Measurements from ENCODE around the gene NSD2.

Gene NSD2

DNA sequence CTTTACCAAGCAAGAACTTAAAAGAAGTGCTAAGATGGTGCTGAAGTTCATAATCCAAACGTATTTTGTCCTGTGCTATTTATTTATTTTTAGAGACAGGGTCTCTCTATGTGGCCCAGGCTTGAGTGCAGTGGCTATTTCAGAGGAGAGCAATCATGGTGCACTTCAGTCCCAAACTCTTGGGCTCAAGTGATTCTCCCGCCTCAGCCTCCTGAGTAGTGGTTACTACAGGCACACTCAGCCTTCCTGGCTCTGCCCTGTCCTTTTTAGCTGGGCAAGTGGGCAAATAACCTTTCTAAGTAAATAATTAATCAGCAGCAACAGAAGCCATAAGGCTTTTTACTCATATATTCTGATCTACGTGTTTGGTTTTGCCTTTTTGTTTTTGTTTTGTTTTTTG is 2.6 kb downstream of the NSD2 start:
- peak overlapping the region; percentile 87 to 90; a peak in 2 of 4 replicates for H3K4me3 ChIP-seq (ENCODE audit: low read depth in 1 of 2, low read length in 2 of 2)
- H3K36me3 ChIP-seq (ENCODE audit: insufficient read depth, low read length): peaks cover 35% of the 10 kb centered on the region
- no peak for TF ChIP-seq EZH2 (IDR thresholded peaks at IDR 0.05; ENCODE audit: borderline replicate concordance, low read depth, low read length, severe bottlenecking)
- peak overlapping the region; percentile 81 for H3K4me2 ChIP-seq (ENCODE audit: insufficient read depth, low read length)
- H3K79me2 ChIP-seq (ENCODE audit: insufficient read depth, low read length): peaks cover 84% of the 10 kb centered on the region
- peak overlapping the region; percentile 89 for H3K27ac ChIP-seq (ENCODE audit: low read length)
- DNase-seq (no peak), ATAC-seq (ENCODE audit: insufficient read depth, low read depth) (no peak)
- no peaks in the 10 kb centered on the region for H3K27me3 ChIP-seq (ENCODE audit: insufficient read depth, low read length, poor library complexity)
- H4K20me1 ChIP-seq (ENCODE audit: insufficient read depth, low read length): peaks cover 62% of the 10 kb centered on the region
- H3K4me1 ChIP-seq (ENCODE audit: insufficient read depth, low read length): peaks cover 68% of the 10 kb centered on the region
- no peak overlapping the region for H2AFZ ChIP-seq (ENCODE audit: low read depth, low read length)
- no peaks in the 10 kb centered on the region for H3K9me3 ChIP-seq (ENCODE audit: insufficient read depth, low read length, severe bottlenecking)
- H3K9ac ChIP-seq (ENCODE audit: low read depth, low read length): peak overlapping the region; percentile 99

DNA sequence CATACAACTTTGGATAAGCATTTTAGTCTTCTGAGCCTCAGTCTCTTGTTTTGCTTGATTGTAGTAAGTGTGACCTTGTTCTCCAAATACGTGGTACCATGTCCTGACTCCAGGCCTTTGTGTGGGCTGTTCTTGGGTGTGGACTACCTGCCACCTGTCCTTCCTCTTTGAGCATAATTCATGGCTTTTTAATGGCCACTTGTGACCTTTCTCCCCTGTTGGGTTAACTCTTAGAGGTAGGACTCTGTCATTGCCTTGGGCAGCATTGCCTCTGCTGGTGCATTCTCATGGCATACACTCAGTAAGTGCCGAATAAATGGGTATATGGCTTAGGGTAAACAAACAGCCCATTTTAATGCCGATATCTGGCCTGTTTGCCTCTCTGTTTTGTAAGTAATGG is 3.0 kb downstream of the NSD2 start:
- Histone ChIP-seq H4K20me1 (ENCODE audit: insufficient read depth, low read length) (peaks cover 64% of the 10 kb centered on the region), H3K79me2 (ENCODE audit: insufficient read depth, low read length) (peaks cover 88% of the 10 kb centered on the region), H3K36me3 (ENCODE audit: insufficient read depth, low read length) (peaks cover 36% of the 10 kb centered on the region), H3K27me3 (ENCODE audit: insufficient read depth, low read length, poor library complexity) (no peaks in the 10 kb centered on the region), H3K27ac (ENCODE audit: low read length) (peak overlapping the region; percentile 89), H2AFZ (ENCODE audit: low read depth, low read length) (no peak overlapping the region), H3K9me3 (ENCODE audit: insufficient read depth, low read length, severe bottlenecking) (no peaks in the 10 kb centered on the region), H3K4me2 (ENCODE audit: insufficient read depth, low read length) (peak overlapping the region; percentile 81), H3K4me3 (ENCODE audit: low read depth in 1 of 2, low read length in 2 of 2) (peak overlapping the region in 1 of 2 experiments; percentile 90; a peak in 2 of 4 replicates), H3K9ac (ENCODE audit: low read depth, low read length) (peak overlapping the region; percentile 6), H3K4me1 (ENCODE audit: insufficient read depth, low read length) (peaks cover 68% of the 10 kb centered on the region)
- DNase-seq: no peak
- TF ChIP-seq EZH2 (IDR thresholded peaks at IDR 0.05; ENCODE audit: borderline replicate concordance, low read depth, low read length, severe bottlenecking): no peak
- TF ChIP-seq, protein P1, sequence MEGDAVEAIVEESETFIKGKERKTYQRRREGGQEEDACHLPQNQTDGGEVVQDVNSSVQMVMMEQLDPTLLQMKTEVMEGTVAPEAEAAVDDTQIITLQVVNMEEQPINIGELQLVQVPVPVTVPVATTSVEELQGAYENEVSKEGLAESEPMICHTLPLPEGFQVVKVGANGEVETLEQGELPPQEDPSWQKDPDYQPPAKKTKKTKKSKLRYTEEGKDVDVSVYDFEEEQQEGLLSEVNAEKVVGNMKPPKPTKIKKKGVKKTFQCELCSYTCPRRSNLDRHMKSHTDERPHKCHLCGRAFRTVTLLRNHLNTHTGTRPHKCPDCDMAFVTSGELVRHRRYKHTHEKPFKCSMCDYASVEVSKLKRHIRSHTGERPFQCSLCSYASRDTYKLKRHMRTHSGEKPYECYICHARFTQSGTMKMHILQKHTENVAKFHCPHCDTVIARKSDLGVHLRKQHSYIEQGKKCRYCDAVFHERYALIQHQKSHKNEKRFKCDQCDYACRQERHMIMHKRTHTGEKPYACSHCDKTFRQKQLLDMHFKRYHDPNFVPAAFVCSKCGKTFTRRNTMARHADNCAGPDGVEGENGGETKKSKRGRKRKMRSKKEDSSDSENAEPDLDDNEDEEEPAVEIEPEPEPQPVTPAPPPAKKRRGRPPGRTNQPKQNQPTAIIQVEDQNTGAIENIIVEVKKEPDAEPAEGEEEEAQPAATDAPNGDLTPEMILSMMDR (IDR thresholded peaks at IDR 0.05; ENCODE audit: borderline replicate concordance, extremely low read depth, low read length, poor library complexity, severe bottlenecking): no peak
- no peak for ATAC-seq (ENCODE audit: insufficient read depth, low read depth)

DNA sequence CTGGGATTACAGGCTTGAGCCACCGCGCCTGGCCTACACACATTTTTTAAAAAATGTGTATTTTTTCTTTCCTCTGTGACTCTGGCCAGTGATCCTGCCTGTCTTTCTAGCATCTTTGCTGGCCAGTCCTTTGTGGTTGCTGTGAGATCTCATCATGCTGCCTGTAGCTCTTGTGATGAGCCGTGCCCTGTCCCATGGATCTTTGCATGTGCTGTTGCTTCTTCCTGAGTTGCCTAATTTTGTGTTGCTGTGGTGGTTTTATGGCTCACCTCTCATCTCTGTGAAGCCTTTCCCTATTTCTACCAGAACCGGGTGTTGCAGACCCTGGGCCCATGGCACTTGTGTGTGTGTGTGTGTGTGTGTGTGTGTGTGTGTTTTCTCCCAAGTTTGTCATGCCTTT is 8.3 kb downstream of the NSD2 start:
- TF ChIP-seq, protein P1 (IDR thresholded peaks at IDR 0.05; ENCODE audit: borderline replicate concordance, extremely low read depth, low read length, poor library complexity, severe bottlenecking): no peak
- TF ChIP-seq EZH2 (IDR thresholded peaks at IDR 0.05; ENCODE audit: borderline replicate concordance, low read depth, low read length, severe bottlenecking): no peak
- DNase-seq (no peak), ATAC-seq (ENCODE audit: insufficient read depth, low read depth) (no peak)
- Histone ChIP-seq H3K4me2 (ENCODE audit: insufficient read depth, low read length) (peak overlapping the region; percentile 20; the same call in 1 of the 2 replicates), H4K20me1 (ENCODE audit: insufficient read depth, low read length) (peaks cover 91% of the 10 kb centered on the region), H3K79me2 (ENCODE audit: insufficient read depth, low read length) (peaks cover 99% of the 10 kb centered on the region), H3K27ac (ENCODE audit: low read length) (no peak overlapping the region), H3K27me3 (ENCODE audit: insufficient read depth, low read length, poor library complexity) (no peaks in the 10 kb centered on the region), H2AFZ (ENCODE audit: low read depth, low read length) (no peak overlapping the region), H3K4me3 (ENCODE audit: low read depth in 1 of 2, low read length in 2 of 2) (no peak overlapping the region), H3K9me3 (ENCODE audit: insufficient read depth, low read length, severe bottlenecking) (no peaks in the 10 kb centered on the region), H3K9ac (ENCODE audit: low read depth, low read length) (no peak overlapping the region), H3K4me1 (ENCODE audit: insufficient read depth, low read length) (peaks cover 41% of the 10 kb centered on the region), H3K36me3 (ENCODE audit: insufficient read depth, low read length) (peaks cover 38% of the 10 kb centered on the region)

DNA sequence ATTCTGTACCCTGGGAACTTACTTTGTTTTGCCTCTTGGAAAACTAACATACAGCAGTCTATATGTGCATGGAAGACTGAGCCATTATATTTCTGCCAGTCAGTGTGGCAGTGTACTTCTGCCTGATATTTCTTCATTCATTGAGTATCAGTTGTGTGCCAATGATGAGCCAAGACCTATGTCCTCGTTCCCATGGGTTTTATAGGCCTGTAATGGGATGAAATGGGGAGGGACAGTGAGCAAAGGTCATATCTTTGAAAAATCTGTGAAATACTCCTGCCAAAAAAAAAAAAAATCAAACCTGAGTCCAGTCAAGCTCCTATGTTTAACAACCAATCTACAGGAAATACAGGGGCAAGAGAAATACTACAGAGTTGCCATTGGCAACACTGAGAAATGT is 9.1 kb downstream of the NSD2 start:
- TF ChIP-seq EZH2 (IDR thresholded peaks at IDR 0.05; ENCODE audit: borderline replicate concordance, low read depth, low read length, severe bottlenecking): no peak
- TF ChIP-seq, protein P1 (IDR thresholded peaks at IDR 0.05; ENCODE audit: borderline replicate concordance, extremely low read depth, low read length, poor library complexity, severe bottlenecking): no peak
- H4K20me1 ChIP-seq (ENCODE audit: insufficient read depth, low read length): peaks cover 90% of the 10 kb centered on the region
- peaks cover 39% of the 10 kb centered on the region for H3K36me3 ChIP-seq (ENCODE audit: insufficient read depth, low read length)
- no peak overlapping the region for H2AFZ ChIP-seq (ENCODE audit: low read depth, low read length)
- ATAC-seq (ENCODE audit: insufficient read depth, low read depth) (no peak), DNase-seq (no peak)
- H3K9ac ChIP-seq (ENCODE audit: low read depth, low read length): no peak overlapping the region
- no peak overlapping the region for H3K27ac ChIP-seq (ENCODE audit: low read length)
- no peak overlapping the region for H3K4me3 ChIP-seq (ENCODE audit: low read depth in 1 of 2, low read length in 2 of 2)
- H3K9me3 ChIP-seq (ENCODE audit: insufficient read depth, low read length, severe bottlenecking): no peaks in the 10 kb centered on the region
- H3K4me1 ChIP-seq (ENCODE audit: insufficient read depth, low read length): peaks cover 33% of the 10 kb centered on the region
- no peaks in the 10 kb centered on the region for H3K27me3 ChIP-seq (ENCODE audit: insufficient read depth, low read length, poor library complexity)
- H3K4me2 ChIP-seq (ENCODE audit: insufficient read depth, low read length): no peak overlapping the region
- H3K79me2 ChIP-seq (ENCODE audit: insufficient read depth, low read length): peaks cover 99% of the 10 kb centered on the region

Measured in DND-41 (cell line).